ENCODE data around the gene NDUFV1. TPM values are rescaled to one million over a fixed set of nuclear protein-coding genes. Genes with fewer than 3 reads are reported as not detected.
"Not testable (repeated sequence)": the region's sequence is repeated elsewhere in the genome, so short reads cannot be mapped to it uniquely, and the experiment has no call there.

NDUFV1 gene
- total RNA-seq, 2 donors from 2014 or later: 424 to 522 TPM

DNA sequence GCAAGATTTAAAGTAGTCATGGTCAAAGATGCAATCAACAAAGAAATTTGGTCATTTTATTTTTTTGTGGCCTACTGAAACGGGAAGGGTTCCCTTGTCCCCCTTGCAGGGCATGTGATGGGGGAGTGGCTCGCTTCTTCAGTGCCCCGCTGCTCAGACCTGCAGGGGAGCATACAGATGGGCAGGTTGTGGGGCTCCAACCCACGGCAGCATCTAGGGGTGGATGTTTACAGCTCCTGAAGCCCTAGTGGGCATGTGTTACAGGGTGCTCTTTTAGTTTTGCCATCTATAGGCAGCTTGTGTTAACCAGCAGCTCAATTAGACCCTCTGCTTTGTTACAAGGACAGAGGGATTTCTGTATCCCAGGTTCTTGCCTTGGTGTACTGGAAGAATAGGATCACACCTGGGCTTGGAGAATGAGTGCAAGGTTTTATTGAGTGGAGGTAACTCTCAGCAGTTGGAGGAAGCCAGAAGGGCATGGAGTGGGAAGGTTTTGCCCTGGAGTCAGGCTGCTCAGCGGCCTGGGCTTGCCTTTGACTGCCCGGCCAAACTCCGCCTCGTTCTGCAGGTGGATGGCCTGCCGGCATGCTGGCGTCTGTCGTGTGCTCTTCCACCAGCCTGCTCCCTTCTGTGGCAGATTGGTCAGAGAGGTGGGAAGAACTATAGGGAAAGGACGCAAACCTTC lies 13.7 kb upstream of the NDUFV1 start:
- peaks cover 0 to 4% of the 10 kb centered on the region in 2 donors for H3K9me3 ChIP-seq
- H3K27me3 ChIP-seq: no peaks in the 10 kb centered on the region
- TF ChIP-seq, protein P1, sequence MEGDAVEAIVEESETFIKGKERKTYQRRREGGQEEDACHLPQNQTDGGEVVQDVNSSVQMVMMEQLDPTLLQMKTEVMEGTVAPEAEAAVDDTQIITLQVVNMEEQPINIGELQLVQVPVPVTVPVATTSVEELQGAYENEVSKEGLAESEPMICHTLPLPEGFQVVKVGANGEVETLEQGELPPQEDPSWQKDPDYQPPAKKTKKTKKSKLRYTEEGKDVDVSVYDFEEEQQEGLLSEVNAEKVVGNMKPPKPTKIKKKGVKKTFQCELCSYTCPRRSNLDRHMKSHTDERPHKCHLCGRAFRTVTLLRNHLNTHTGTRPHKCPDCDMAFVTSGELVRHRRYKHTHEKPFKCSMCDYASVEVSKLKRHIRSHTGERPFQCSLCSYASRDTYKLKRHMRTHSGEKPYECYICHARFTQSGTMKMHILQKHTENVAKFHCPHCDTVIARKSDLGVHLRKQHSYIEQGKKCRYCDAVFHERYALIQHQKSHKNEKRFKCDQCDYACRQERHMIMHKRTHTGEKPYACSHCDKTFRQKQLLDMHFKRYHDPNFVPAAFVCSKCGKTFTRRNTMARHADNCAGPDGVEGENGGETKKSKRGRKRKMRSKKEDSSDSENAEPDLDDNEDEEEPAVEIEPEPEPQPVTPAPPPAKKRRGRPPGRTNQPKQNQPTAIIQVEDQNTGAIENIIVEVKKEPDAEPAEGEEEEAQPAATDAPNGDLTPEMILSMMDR (IDR thresholded peaks at IDR 0.05): no peak
- H3K4me1 ChIP-seq: no peaks in the 10 kb centered on the region
- H3K4me3 ChIP-seq: no peak overlapping the region
- H3K36me3 ChIP-seq: peaks cover 11% of the 10 kb centered on the region
- no peak overlapping the region for H3K27ac ChIP-seq
- no peak for DNase-seq (ENCODE audit: low spot score)

DNA sequence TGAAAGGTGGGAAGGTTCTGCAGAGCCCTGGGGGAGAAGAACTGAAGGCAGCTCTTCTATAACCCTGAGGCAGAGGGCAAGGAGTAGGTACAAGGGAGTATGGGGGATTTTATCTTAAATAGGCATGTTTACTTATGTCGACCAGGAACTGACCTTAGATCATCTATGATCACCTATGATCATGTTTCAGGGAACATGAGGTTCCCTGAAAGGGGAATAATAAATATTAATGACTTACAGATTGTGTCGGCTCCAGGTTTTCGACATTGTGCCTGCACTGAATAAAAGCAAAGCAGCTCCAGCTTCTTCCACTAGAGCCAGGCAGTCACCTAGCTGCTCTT lies 13.2 kb upstream of the NDUFV1 start:
- TF ChIP-seq, protein P1 (IDR thresholded peaks at IDR 0.05): no peak
- Histone ChIP-seq H3K27ac (no peak overlapping the region), H3K27me3 (no peaks in the 10 kb centered on the region), H3K4me3 (no peak overlapping the region), H3K4me1 (no peaks in the 10 kb centered on the region), H3K9me3 (peaks cover 0 to 4% of the 10 kb centered on the region in 2 donors), H3K36me3 (peaks cover 7% of the 10 kb centered on the region)
- DNase-seq (ENCODE audit: low spot score): no peak

DNA sequence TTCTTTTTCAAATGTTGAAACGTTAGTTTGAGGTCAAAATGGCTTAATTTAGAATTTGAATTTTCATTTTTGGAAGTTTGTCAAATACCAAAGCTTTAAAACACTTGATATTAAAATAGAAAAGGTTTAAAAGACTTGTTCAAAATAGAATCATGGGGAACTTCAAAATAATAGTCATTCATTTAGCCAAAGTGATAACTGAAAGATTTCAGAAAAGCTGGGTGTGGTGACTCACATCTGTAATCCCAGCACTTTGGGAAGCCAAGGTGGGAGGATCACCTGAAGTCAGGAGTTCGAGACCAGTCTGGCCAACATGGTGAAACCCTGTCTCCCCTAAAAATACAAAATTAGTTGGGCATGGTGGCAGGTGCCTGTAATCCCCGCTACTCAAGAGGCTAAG lies 12.3 kb upstream of the NDUFV1 start:
- Histone ChIP-seq H3K4me3 (no peak overlapping the region), H3K9me3 (peaks cover 0 to 4% of the 10 kb centered on the region in 2 donors), H3K4me1 (no peaks in the 10 kb centered on the region), H3K36me3 (no peaks in the 10 kb centered on the region), H3K27ac (no peak overlapping the region), H3K27me3 (no peaks in the 10 kb centered on the region)
- TF ChIP-seq, protein P1 (IDR thresholded peaks at IDR 0.05): no peak
- DNase-seq (ENCODE audit: low spot score): no peak

- H3K4me1 ChIP-seq: no peaks in the 10 kb centered on the region
- H3K27me3 ChIP-seq: no peaks in the 10 kb centered on the region
Measured at GRCh38 chr11:67596753-67597300, 9.9 kb upstream of the NDUFV1 start.

DNA sequence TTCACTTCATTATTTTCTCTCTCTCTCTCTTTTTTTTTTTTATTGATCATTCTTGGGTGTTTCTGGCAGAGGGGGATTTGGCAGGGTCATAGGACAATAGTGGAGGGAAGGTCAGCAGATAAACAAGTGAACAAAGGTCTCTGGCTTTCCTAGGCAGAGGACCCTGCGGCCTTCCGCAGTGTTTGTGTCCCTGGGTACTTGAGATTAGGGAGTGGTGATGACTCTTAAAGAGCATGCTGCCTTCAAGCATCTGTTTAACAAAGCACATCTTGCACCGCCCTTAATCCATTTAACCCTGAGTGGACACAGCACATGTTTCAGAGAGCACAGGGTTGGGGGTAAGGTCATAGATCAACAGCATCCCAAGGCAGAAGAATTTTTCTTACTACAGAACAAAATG lies 9.3 kb upstream of the NDUFV1 start:
- H3K36me3 ChIP-seq; H3K27me3 ChIP-seq; H3K4me1 ChIP-seq; H3K9me3 ChIP-seq; H3K27ac ChIP-seq; DNase-seq (ENCODE audit: low spot score); H3K4me3 ChIP-seq: not testable (repeated sequence)

More at GRCh38 chr11:67596753-67597300, 9.9 kb upstream of the NDUFV1 start:
- Histone ChIP-seq H3K4me3 (no peak overlapping the region), H3K9me3 (peaks cover 0 to 4% of the 10 kb centered on the region in 2 donors), H3K36me3 (no peaks in the 10 kb centered on the region), H3K27ac (no peak overlapping the region)
- TF ChIP-seq, protein P1 (IDR thresholded peaks at IDR 0.05): no peak
- DNase-seq (ENCODE audit: low spot score): no peak

DNA sequence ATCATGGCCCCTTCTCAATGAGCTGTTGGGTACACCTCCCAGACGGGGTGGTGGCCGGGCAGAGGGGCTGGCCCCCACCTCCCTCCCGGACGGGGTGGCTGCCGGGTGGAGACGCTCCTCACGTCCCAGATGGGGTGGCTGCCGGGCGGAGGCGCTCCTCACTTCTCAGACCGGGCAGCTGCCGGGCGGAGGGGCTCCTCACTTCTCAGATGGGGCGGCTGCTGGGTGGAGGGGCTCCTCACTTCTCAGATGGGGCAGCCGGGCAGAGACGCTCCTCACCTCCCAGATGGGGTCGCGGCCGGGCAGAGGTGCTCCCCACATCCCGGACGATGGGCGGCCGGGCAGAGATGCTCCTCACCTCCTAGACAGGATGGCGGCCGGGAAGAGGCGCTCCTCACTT lies 8.8 kb upstream of the NDUFV1 start:
- H3K27ac ChIP-seq; H3K4me1 ChIP-seq; DNase-seq (ENCODE audit: low spot score): not testable (repeated sequence)

GRCh38 chr11:67599149-67599548 lies 7.6 kb upstream of the NDUFV1 start:
- no peak for DNase-seq (ENCODE audit: low spot score)
- Histone ChIP-seq H3K27me3 (no peaks in the 10 kb centered on the region), H3K9me3 (peaks cover 0 to 4% of the 10 kb centered on the region in 2 donors), H3K36me3 (no peaks in the 10 kb centered on the region), H3K4me1 (no peaks in the 10 kb centered on the region), H3K4me3 (no peak overlapping the region), H3K27ac (no peak overlapping the region)
- TF ChIP-seq, protein P1 (IDR thresholded peaks at IDR 0.05): no peak

More for the DNA sequence above, 8.8 kb upstream of the NDUFV1 start:
- not testable (repeated sequence) for H3K9me3 ChIP-seq, H3K36me3 ChIP-seq, H3K27me3 ChIP-seq, H3K4me3 ChIP-seq

All from right atrium auricular region (tissue), 2 donors.